HEK293 (cell line): ENCODE results near the gene PYDC2.

Experiments used
- CTCF ChIA-PET: fragments of 350-600 bp; formaldehyde crosslinking; extraction: SDS; loops from one replicate; lab custom pipeline; 2021; ENCODE audit warnings: antibody characterized with exemption; lab: Yijun Ruan, JAX
- POLR2A ChIA-PET: fragments of 300-600 bp; formaldehyde crosslinking; extraction: SDS; loops from one replicate; lab custom pipeline; 2020; ENCODE audit warnings: antibody characterized with exemption, inconsistent platforms; lab: Yijun Ruan, JAX
- H3K27ac ChIP-seq: fragments of 200-500 bp; sonication (Bioruptor generic); 2 replicates; pipeline ENCODE4 v1.5.1; 2014; ENCODE audit warnings: low read depth, low read length, control low read depth, inconsistent platforms; ENCODE audit errors: extremely low read depth
- H3K36me3 ChIP-seq, 2 experiments: fragments of 200-500 bp in 1 of 2; sonication (Bioruptor generic) in 1 of 2; 1 replicate in 1 of 2; 2 replicates in 1 of 2; pipeline ENCODE4 v1.5.1; 2014 to 2017; ENCODE audit warnings: inconsistent platforms in 2 of 2, low read length in 2 of 2; ENCODE audit not compliant: control insufficient read depth in 2 of 2, insufficient read depth in 1 of 2
- H3K4me1 ChIP-seq: fragments of 200-500 bp; sonication (Bioruptor generic); 2 replicates; pipeline ENCODE4 v1.5.1; 2014; ENCODE audit warnings: mild to moderate bottlenecking, low read length, inconsistent platforms; ENCODE audit not compliant: control insufficient read depth, insufficient read depth
- H3K4me3 ChIP-seq: 2 replicates; pipeline ENCODE4 v1.5.1; 2011; ENCODE audit warnings: low read depth, mild to moderate bottlenecking, control low read depth, low read length, moderate library complexity
- H3K9me3 ChIP-seq: fragments of 200-500 bp; sonication (Bioruptor generic); 2 replicates; pipeline ENCODE4 v1.5.1; 2014; ENCODE audit warnings: low read depth, low read length, inconsistent platforms; ENCODE audit not compliant: control insufficient read depth, insufficient read depth
- BCL11B ChIP-seq: fragments of 450-650 bp; formaldehyde crosslinking; IDR thresholded peaks from 2 replicates; pipeline ENCODE4 v1.5.1; 2016; ENCODE audit warnings: low read depth, missing biosample characterization, missing genetic modification characterization
- GFI1B ChIP-seq: fragments of 450-650 bp; formaldehyde crosslinking; IDR thresholded peaks from 2 replicates; pipeline ENCODE4 v1.5.1; 2016; ENCODE audit warnings: missing biosample characterization, missing genetic modification characterization
- GLI2 ChIP-seq: fragments of 450-650 bp; formaldehyde crosslinking; IDR thresholded peaks from 2 replicates; pipeline ENCODE4; 2017; ENCODE audit warnings: missing biosample characterization, missing genetic modification characterization, low read depth, borderline replicate concordance
- GLI4 ChIP-seq: fragments of 450-650 bp; formaldehyde crosslinking; IDR thresholded peaks from 2 replicates; pipeline ENCODE4 v1.5.1; 2016; ENCODE audit warnings: missing biosample characterization, missing genetic modification characterization
- SCRT2 ChIP-seq: fragments of 450-650 bp; formaldehyde crosslinking; IDR thresholded peaks from 2 replicates; pipeline ENCODE4 v1.5.1; 2016; ENCODE audit warnings: missing biosample characterization, missing genetic modification characterization
- ZBTB17 ChIP-seq: fragments of 450-650 bp; formaldehyde crosslinking; IDR thresholded peaks from 2 replicates; pipeline ENCODE4 v1.5.1; 2016; ENCODE audit warnings: missing biosample characterization, missing genetic modification characterization
- ZBTB48 ChIP-seq: fragments of 450-650 bp; formaldehyde crosslinking; IDR thresholded peaks from 2 replicates; pipeline ENCODE4 v1.5.1; 2016; ENCODE audit warnings: missing biosample characterization, missing genetic modification characterization
- ZNF10 ChIP-seq: fragments of 450-650 bp; formaldehyde crosslinking; IDR thresholded peaks from 2 replicates; pipeline ENCODE4 v1.5.1; 2017; ENCODE audit warnings: missing biosample characterization, missing genetic modification characterization
- ZNF19 ChIP-seq: fragments of 450-650 bp; formaldehyde crosslinking; IDR thresholded peaks from 2 replicates; pipeline ENCODE4; 2016; ENCODE audit warnings: missing biosample characterization, missing genetic modification characterization, low read depth
- ZNF202 ChIP-seq: fragments of 450-650 bp; formaldehyde crosslinking; IDR thresholded peaks from 2 replicates; pipeline ENCODE4 v1.5.1; 2016; ENCODE audit warnings: missing biosample characterization, missing genetic modification characterization, borderline replicate concordance
- ZNF335 ChIP-seq: fragments of 450-650 bp; formaldehyde crosslinking; conservative IDR thresholded peaks from 2 replicates; pipeline ENCODE4 v1.5.1; 2016; ENCODE audit warnings: missing biosample characterization, missing genetic modification characterization
- ZNF366 ChIP-seq: fragments of 450-650 bp; formaldehyde crosslinking; conservative IDR thresholded peaks from 2 replicates; pipeline ENCODE4 v1.5.1; 2016; ENCODE audit warnings: missing biosample characterization, missing genetic modification characterization
- ZNF423 ChIP-seq: fragments of 450-650 bp; formaldehyde crosslinking; IDR thresholded peaks from 2 replicates; pipeline ENCODE4 v1.5.1; 2016; ENCODE audit warnings: missing biosample characterization, missing genetic modification characterization
- ZNF510 ChIP-seq: fragments of 450-650 bp; formaldehyde crosslinking; IDR thresholded peaks from 2 replicates; pipeline ENCODE4 v1.5.1; 2018; ENCODE audit warnings: mild to moderate bottlenecking, missing genetic modification characterization, missing biosample characterization; ENCODE audit not compliant: insufficient replicate concordance
- ZNF555 ChIP-seq: fragments of 450-650 bp; formaldehyde crosslinking; conservative IDR thresholded peaks from 2 replicates; pipeline ENCODE4 v1.5.1; 2017; ENCODE audit warnings: missing biosample characterization, mild to moderate bottlenecking, missing genetic modification characterization, inconsistent platforms
- ZNF623 ChIP-seq: fragments of 450-650 bp; formaldehyde crosslinking; IDR thresholded peaks from 2 replicates; pipeline ENCODE4 v1.5.1; 2016; ENCODE audit warnings: missing biosample characterization, missing genetic modification characterization
- ZNF664 ChIP-seq: fragments of 450-650 bp; formaldehyde crosslinking; IDR thresholded peaks from 2 replicates; pipeline ENCODE4 v1.5.1; 2016; ENCODE audit warnings: missing biosample characterization, missing genetic modification characterization
- ZNF677 ChIP-seq: fragments of 450-650 bp; IDR thresholded peaks from 2 replicates; pipeline ENCODE4 v1.5.0; 2018; ENCODE audit warnings: missing biosample characterization, mild to moderate bottlenecking, missing genetic modification characterization, moderate library complexity
- ZNF707 ChIP-seq: fragments of 450-650 bp; formaldehyde crosslinking; IDR thresholded peaks from 2 replicates; pipeline ENCODE4 v1.5.1; 2016; ENCODE audit warnings: missing biosample characterization, missing genetic modification characterization
- TF ChIP-seq, protein P1 (sequence below): fragments of 450-650 bp; formaldehyde crosslinking; IDR thresholded peaks from 2 replicates; pipeline ENCODE4 v1.5.1; 2016; ENCODE audit warnings: missing biosample characterization, missing genetic modification characterization
- TF ChIP-seq, protein P2 (sequence below): fragments of 450-650 bp; formaldehyde crosslinking; conservative IDR thresholded peaks from 2 replicates; pipeline ENCODE4 v1.5.1; 2016; ENCODE audit warnings: low read depth, missing biosample characterization, missing genetic modification characterization
- TF ChIP-seq, protein P3 (sequence below): fragments of 450-650 bp; formaldehyde crosslinking; IDR thresholded peaks from 2 replicates; pipeline ENCODE4 v1.5.1; 2016; ENCODE audit warnings: missing biosample characterization, missing genetic modification characterization
- TF ChIP-seq, protein P4 (sequence below): fragments of 450-650 bp; formaldehyde crosslinking; IDR thresholded peaks from 2 replicates; pipeline ENCODE4 v1.5.1; 2016; ENCODE audit warnings: missing biosample characterization, missing genetic modification characterization
- TF ChIP-seq, protein P5 (sequence below): fragments of 450-650 bp; formaldehyde crosslinking; IDR thresholded peaks from 2 replicates; pipeline ENCODE4 v1.5.1; 2016; ENCODE audit warnings: missing biosample characterization, missing genetic modification characterization

Gene PYDC2

DNA sequence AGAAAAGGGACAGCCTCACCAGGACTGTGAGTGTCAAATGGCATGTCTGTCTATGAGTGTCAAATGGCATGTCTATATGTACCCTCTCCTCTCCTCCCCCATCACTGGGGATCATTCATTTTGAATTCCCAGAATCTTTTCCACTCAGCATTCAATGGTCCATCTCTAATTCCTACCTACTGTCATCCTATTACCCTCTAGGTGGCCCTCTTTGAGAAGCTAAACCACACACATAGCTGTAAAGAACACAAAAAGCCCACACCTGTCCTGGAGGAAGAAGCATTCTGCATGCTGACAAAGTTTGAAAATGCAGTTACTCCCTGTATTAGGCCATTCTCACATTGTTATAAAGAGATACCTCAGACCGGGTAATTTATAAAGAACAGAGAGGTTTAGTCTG, 46.2 kb upstream of the PYDC2 start (continued):
- TF ChIP-seq ZNF677 (tag by site-specific recombination) (no peak), GLI4 (tag by site-specific recombination) (no peak)
- TF ChIP-seq, protein P1, sequence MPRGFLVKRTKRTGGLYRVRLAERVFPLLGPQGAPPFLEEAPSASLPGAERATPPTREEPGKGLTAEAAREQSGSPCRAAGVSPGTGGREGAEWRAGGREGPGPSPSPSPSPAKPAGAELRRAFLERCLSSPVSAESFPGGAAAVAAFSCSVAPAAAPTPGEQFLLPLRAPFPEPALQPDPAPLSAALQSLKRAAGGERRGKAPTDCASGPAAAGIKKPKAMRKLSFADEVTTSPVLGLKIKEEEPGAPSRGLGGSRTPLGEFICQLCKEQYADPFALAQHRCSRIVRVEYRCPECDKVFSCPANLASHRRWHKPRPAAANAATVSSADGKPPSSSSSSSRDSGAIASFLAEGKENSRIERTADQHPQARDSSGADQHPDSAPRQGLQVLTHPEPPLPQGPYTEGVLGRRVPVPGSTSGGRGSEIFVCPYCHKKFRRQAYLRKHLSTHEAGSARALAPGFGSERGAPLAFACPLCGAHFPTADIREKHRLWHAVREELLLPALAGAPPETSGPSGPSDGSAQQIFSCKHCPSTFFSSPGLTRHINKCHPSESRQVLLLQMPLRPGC (tag by site-specific recombination) = no peak

DNA sequence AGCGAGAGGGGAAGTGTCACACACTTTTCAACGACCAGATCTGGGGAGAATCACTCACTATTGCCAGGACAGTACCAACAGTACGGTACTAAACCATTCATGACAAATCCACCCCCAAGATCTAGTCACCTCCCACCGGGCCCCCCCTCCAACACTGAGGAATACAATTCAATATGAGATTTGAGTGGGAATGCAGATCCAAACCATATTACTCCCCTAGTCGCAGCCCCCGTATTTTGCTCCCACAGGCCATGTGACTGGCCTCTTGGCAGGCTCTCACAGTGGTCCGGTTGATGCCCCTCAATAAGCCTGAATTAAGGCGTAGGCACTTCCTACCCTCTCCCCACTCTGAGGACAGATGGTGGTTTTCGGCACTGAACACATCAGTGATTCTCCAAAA, 45.4 kb upstream of the PYDC2 start:
- H3K27ac ChIP-seq = no peak overlapping the region
- H3K4me3 ChIP-seq = no peak overlapping the region
- TF ChIP-seq ZNF664 (tag by site-specific recombination) (no peak), ZNF335 (tag by site-specific recombination) (no peak), ZNF707 (tag by site-specific recombination) (no peak), ZBTB48 (tag by site-specific recombination) (no peak), ZBTB17 (tag by site-specific recombination) (no peak), ZNF202 (no peak), SCRT2 (no peak), ZNF555 (no peak), GLI2 (tag by site-specific recombination) (no peak), GFI1B (tag by site-specific recombination) (no peak), ZNF623 (tag by site-specific recombination) (no peak)
- TF ChIP-seq, protein P2, sequence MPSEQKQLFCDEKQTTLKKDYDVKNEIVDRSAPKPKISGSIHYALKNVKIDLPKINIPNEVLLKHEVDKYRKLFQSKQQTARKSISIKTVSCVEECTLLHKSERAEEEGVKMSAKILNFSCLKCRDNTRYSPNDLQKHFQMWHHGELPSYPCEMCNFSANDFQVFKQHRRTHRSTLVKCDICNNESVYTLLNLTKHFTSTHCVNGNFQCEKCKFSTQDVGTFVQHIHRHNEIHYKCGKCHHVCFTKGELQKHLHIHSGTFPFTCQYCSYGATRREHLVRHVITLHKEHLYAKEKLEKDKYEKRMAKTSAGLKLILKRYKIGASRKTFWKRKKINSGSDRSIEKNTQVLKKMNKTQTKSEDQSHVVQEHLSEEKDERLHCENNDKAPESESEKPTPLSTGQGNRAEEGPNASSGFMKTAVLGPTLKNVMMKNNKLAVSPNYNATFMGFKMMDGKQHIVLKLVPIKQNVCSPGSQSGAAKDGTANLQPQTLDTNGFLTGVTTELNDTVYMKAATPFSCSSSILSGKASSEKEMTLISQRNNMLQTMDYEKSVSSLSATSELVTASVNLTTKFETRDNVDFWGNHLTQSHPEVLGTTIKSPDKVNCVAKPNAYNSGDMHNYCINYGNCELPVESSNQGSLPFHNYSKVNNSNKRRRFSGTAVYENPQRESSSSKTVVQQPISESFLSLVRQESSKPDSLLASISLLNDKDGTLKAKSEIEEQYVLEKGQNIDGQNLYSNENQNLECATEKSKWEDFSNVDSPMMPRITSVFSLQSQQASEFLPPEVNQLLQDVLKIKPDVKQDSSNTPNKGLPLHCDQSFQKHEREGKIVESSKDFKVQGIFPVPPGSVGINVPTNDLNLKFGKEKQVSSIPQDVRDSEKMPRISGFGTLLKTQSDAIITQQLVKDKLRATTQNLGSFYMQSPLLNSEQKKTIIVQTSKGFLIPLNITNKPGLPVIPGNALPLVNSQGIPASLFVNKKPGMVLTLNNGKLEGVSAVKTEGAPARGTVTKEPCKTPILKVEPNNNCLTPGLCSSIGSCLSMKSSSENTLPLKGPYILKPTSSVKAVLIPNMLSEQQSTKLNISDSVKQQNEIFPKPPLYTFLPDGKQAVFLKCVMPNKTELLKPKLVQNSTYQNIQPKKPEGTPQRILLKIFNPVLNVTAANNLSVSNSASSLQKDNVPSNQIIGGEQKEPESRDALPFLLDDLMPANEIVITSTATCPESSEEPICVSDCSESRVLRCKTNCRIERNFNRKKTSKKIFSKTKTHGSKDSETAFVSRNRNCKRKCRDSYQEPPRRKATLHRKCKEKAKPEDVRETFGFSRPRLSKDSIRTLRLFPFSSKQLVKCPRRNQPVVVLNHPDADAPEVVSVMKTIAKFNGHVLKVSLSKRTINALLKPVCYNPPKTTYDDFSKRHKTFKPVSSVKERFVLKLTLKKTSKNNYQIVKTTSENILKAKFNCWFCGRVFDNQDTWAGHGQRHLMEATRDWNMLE (tag by site-specific recombination) = no peak
- ChIA-PET CTCF (no interaction called here), POLR2A (no interaction called here)
- H3K9me3 ChIP-seq = no peaks in the 10 kb centered on the region
- no peaks in the 10 kb centered on the region for H3K36me3 ChIP-seq
- no peaks in the 10 kb centered on the region for H3K4me1 ChIP-seq

DNA sequence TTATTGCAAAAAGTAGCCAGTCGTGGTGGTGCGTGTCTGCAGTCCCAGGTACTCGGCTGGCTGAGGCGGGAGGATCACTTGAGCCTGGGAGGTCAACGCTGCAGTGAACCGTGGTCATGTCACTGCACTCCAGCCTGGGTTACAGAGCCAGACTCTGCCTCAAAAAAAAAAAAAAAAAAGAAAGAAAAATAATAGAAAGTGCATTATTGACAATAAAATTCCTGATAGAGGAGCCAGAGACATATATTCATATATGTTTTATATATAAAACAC, 43.6 kb upstream of the PYDC2 start:
- Histone ChIP-seq H3K4me3 (no peak overlapping the region), H3K27ac (no peak overlapping the region), H3K9me3 (no peaks in the 10 kb centered on the region), H3K4me1 (no peaks in the 10 kb centered on the region), H3K36me3 (no peaks in the 10 kb centered on the region)
- ChIA-PET CTCF (no interaction called here), POLR2A (no interaction called here)
- TF ChIP-seq ZNF19 (tag by site-specific recombination) (no peak), ZNF510 (no peak), ZNF10 (tag by site-specific recombination) (no peak), ZNF366 (tag by site-specific recombination) (no peak), ZNF423 (tag by site-specific recombination) (no peak), BCL11B (no peak)
- TF ChIP-seq, protein P3, sequence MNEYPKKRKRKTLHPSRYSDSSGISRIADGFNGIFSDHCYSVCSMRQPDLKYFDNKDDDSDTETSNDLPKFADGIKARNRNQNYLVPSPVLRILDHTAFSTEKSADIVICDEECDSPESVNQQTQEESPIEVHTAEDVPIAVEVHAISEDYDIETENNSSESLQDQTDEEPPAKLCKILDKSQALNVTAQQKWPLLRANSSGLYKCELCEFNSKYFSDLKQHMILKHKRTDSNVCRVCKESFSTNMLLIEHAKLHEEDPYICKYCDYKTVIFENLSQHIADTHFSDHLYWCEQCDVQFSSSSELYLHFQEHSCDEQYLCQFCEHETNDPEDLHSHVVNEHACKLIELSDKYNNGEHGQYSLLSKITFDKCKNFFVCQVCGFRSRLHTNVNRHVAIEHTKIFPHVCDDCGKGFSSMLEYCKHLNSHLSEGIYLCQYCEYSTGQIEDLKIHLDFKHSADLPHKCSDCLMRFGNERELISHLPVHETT = no peak
- TF ChIP-seq, protein P4, sequence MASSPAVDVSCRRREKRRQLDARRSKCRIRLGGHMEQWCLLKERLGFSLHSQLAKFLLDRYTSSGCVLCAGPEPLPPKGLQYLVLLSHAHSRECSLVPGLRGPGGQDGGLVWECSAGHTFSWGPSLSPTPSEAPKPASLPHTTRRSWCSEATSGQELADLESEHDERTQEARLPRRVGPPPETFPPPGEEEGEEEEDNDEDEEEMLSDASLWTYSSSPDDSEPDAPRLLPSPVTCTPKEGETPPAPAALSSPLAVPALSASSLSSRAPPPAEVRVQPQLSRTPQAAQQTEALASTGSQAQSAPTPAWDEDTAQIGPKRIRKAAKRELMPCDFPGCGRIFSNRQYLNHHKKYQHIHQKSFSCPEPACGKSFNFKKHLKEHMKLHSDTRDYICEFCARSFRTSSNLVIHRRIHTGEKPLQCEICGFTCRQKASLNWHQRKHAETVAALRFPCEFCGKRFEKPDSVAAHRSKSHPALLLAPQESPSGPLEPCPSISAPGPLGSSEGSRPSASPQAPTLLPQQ = no peak
- TF ChIP-seq, protein P5, sequence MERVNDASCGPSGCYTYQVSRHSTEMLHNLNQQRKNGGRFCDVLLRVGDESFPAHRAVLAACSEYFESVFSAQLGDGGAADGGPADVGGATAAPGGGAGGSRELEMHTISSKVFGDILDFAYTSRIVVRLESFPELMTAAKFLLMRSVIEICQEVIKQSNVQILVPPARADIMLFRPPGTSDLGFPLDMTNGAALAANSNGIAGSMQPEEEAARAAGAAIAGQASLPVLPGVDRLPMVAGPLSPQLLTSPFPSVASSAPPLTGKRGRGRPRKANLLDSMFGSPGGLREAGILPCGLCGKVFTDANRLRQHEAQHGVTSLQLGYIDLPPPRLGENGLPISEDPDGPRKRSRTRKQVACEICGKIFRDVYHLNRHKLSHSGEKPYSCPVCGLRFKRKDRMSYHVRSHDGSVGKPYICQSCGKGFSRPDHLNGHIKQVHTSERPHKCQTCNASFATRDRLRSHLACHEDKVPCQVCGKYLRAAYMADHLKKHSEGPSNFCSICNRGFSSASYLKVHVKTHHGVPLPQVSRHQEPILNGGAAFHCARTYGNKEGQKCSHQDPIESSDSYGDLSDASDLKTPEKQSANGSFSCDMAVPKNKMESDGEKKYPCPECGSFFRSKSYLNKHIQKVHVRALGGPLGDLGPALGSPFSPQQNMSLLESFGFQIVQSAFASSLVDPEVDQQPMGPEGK = no peak
